ENCODE data around the gene ANK3.

GRCh38 chr10:60267802-60268201 is 121.9 kb downstream of the ANK3 start:
- TF ChIP-seq, protein P1, sequence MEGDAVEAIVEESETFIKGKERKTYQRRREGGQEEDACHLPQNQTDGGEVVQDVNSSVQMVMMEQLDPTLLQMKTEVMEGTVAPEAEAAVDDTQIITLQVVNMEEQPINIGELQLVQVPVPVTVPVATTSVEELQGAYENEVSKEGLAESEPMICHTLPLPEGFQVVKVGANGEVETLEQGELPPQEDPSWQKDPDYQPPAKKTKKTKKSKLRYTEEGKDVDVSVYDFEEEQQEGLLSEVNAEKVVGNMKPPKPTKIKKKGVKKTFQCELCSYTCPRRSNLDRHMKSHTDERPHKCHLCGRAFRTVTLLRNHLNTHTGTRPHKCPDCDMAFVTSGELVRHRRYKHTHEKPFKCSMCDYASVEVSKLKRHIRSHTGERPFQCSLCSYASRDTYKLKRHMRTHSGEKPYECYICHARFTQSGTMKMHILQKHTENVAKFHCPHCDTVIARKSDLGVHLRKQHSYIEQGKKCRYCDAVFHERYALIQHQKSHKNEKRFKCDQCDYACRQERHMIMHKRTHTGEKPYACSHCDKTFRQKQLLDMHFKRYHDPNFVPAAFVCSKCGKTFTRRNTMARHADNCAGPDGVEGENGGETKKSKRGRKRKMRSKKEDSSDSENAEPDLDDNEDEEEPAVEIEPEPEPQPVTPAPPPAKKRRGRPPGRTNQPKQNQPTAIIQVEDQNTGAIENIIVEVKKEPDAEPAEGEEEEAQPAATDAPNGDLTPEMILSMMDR (conservative IDR thresholded peaks at IDR 0.05) = no peak
- no peak for TF ChIP-seq EZH2 (IDR thresholded peaks at IDR 0.05; ENCODE audit: low read depth)
